HUDEP-2 (cell line): ENCODE results near the gene TMEM184A.

Experiments used
- DNase-seq, 76 experiments: peaks; one replicate each; lab custom pipeline; 2025; ENCODE audit not compliant: unreplicated experiment in 76 of 76; lab: John Stamatoyannopoulos, UW

TMEM184A gene

GRCh38 chr7:1540776-1541271 is 15.2 kb downstream of the TMEM184A start:
- DNase-seq, result no peak

- no peak for DNase-seq
Measured at GRCh38 chr7:1539882-1540775, 15.9 kb downstream of the TMEM184A start.

- DNase-seq, result no peak
Measured at GRCh38 chr7:1539181-1539881, 16.7 kb downstream of the TMEM184A start.

GRCh38 chr7:1538544-1539180 is 17.3 kb downstream of the TMEM184A start:
- DNase-seq, result no peak

- DNase-seq, result peak in 74 of 76 experiments; percentile 24 to 98 (median 82)
Measured at GRCh38 chr7:1537535-1538412, 18.2 kb downstream of the TMEM184A start.

GRCh38 chr7:1536743-1537534 is 19.1 kb downstream of the TMEM184A start:
- DNase-seq, result no peak

GRCh38 chr7:1536455-1536742 is 19.6 kb downstream of the TMEM184A start:
- no peak for DNase-seq

- DNase-seq, result no peak
Measured at GRCh38 chr7:1535701-1536454, 20.1 kb downstream of the TMEM184A start.

- no peak for DNase-seq
Measured at GRCh38 chr7:1535100-1535458, 20.9 kb downstream of the TMEM184A start.

GRCh38 chr7:1534330-1535099 is 21.5 kb downstream of the TMEM184A start:
- no peak for DNase-seq

- peak in 31 of 76 experiments; percentile 8 to 70 (median 25) for DNase-seq
Measured at GRCh38 chr7:1533547-1534329, 22.3 kb downstream of the TMEM184A start.

GRCh38 chr7:1533255-1533546 is 22.8 kb downstream of the TMEM184A start:
- no peak for DNase-seq

- DNase-seq, result peak in 19 of 76 experiments; percentile 8 to 58 (median 28)
Measured at GRCh38 chr7:1532456-1533254, 23.4 kb downstream of the TMEM184A start.

GRCh38 chr7:1531979-1532455 is 24.0 kb downstream of the TMEM184A start:
- DNase-seq, result no peak

GRCh38 chr7:1531263-1531978 is 24.6 kb downstream of the TMEM184A start:
- DNase-seq, result no peak

GRCh38 chr7:1530946-1531262 is 25.1 kb downstream of the TMEM184A start:
- no peak for DNase-seq
